Measurements from ENCODE around the gene CDC42EP1. TPM values are rescaled to one million over a fixed set of nuclear protein-coding genes. Genes with fewer than 3 reads are reported as not detected.
"Not testable (repeated sequence)": the region's sequence is repeated elsewhere in the genome, so short reads cannot be mapped to it uniquely, and the experiment has no call there.

Gene CDC42EP1
- total RNA-seq, 1 donor from 2014 or later = 51.2 TPM

DNA sequence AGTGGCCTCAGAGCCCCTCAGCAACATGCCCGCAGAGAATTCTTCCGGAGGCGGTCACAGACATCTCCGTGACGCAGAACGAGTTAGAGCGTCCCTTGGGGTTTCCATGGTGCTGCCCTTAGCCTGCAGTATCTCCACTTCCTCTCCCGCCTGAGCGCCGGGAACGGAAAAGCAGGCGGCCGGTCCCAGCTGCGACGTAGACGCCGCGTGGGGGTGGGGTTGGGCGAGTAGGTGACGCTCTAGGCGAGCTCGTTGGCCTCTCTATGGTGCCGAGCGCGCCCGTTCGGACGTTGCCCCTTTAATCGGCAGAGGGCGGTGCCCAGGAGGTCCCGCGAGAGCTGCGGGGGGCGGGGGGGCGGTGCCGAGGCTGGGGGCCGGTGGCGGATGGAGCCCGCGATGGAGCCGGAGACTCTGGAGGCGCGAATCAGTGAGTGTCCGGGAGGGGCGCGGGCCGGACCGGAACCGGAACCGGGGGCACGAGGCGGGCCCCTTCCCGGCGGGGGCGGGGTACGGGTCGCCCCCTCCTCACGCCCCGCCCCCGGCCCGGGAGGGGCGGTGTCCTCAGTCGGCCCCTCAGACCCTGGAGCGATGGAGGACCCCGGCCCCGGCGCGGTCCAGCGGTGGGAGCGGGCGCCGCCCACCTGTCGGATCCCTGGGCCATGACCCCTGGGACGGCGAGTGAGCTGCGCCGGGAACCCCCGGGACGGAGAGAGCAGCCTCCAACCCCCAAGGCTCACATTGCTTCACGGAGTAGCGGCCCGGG is 48.4 kb downstream of the CDC42EP1 start, which contains the start of gene GGA1:
TSS of gene GGA1 (plus strand) at position 358 of the 763 bp plus-strand sequence. CDS start at position 385, 27 bp downstream.
- peak; percentile 94 for DNase-seq (ENCODE audit: low spot score)
- TF ChIP-seq, protein P1, sequence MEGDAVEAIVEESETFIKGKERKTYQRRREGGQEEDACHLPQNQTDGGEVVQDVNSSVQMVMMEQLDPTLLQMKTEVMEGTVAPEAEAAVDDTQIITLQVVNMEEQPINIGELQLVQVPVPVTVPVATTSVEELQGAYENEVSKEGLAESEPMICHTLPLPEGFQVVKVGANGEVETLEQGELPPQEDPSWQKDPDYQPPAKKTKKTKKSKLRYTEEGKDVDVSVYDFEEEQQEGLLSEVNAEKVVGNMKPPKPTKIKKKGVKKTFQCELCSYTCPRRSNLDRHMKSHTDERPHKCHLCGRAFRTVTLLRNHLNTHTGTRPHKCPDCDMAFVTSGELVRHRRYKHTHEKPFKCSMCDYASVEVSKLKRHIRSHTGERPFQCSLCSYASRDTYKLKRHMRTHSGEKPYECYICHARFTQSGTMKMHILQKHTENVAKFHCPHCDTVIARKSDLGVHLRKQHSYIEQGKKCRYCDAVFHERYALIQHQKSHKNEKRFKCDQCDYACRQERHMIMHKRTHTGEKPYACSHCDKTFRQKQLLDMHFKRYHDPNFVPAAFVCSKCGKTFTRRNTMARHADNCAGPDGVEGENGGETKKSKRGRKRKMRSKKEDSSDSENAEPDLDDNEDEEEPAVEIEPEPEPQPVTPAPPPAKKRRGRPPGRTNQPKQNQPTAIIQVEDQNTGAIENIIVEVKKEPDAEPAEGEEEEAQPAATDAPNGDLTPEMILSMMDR (IDR thresholded peaks at IDR 0.05; ENCODE audit: unreplicated experiment) = peak; percentile 11
- no peaks in the 10 kb centered on the region for H3K36me3 Mint-ChIP-seq (ENCODE audit: low read depth, unreplicated experiment)
- H3K27ac Mint-ChIP-seq (ENCODE audit: unreplicated experiment) = peak within 1 kb of the TSS; percentile 96
- no peaks in the 10 kb centered on the region for H3K9me3 Mint-ChIP-seq (ENCODE audit: unreplicated experiment)
- H3K4me1 Mint-ChIP-seq (ENCODE audit: unreplicated experiment) = peaks cover 14% of the 10 kb centered on the region
- H3K27me3 Mint-ChIP-seq (ENCODE audit: unreplicated experiment) = peaks cover 8% of the 10 kb centered on the region
- H3K4me3 Mint-ChIP-seq (ENCODE audit: unreplicated experiment) = peak within 1 kb of the TSS; percentile 94

DNA sequence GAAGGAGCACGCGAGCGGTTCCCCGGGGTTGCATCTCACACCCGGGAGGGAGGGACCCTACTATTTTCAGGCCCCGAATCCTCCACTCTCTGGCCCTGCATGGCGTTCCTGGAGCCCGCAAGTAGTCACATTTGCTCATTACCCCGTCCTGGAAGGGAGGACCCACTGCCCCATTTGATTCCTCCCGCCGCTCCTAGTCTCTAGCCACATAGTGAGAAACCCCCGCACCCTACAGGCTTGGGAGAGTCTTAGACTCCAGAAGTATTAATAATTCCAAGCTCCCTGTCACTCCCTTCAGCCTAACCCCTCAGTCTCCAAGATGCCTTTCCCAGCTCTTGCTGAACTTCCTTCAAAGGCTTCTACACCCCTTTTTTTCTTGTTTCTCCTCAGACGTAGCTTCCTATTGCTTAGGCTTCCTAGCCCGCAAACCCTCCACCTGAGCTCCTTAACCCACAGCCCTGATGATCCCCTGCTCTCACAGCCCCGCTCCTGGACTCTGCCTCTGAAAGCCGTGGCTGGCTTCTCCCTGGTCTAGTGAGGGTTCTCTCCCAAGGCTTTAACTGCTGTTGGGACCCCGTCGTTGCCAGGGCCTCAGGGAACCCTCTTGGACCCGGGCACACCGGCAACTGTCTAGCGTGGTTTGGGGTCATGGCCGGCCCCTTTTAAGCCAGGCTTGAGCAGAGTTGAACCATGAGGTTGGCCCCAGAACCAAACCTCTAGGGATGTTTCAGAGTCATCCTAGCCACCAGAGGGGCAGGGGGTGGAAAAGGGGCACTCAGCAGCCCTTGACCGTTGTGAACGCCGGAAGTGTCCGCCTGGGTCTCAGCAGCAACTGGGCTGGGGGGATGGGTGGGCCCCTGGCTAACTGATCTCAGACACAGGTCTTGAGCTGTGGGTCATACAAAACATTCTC is 49.2 kb downstream of the CDC42EP1 start:
- Mint-ChIP-seq H3K27me3 (ENCODE audit: unreplicated experiment) (peaks cover 9% of the 10 kb centered on the region), H3K27ac (ENCODE audit: unreplicated experiment) (peak overlapping the region; percentile 73), H3K9me3 (ENCODE audit: unreplicated experiment) (no peaks in the 10 kb centered on the region), H3K4me1 (ENCODE audit: unreplicated experiment) (peaks cover 14% of the 10 kb centered on the region), H3K36me3 (ENCODE audit: low read depth, unreplicated experiment) (no peaks in the 10 kb centered on the region), H3K4me3 (ENCODE audit: unreplicated experiment) (peak overlapping the region; percentile 94)
- no peak for DNase-seq (ENCODE audit: low spot score)
- TF ChIP-seq, protein P1 (IDR thresholded peaks at IDR 0.05; ENCODE audit: unreplicated experiment) = no peak

DNA sequence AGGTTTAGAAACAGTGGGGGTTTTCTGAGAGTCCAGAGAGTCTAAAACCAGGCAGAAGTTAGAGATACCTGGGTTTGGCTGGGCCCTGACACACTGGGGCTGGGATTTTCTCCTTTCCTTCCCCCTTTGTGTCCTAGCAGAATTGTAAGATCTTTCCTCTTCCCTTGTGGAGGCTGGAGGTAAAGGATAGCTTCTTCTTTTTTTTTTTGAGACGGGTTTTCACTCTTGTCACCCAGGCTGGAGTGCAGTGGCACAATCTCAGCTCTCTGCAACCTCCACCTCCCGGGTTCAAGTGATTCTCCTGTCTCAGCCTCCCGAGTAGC is 49.8 kb downstream of the CDC42EP1 start:
- H3K4me3 Mint-ChIP-seq (ENCODE audit: unreplicated experiment); H3K36me3 Mint-ChIP-seq (ENCODE audit: low read depth, unreplicated experiment); H3K27me3 Mint-ChIP-seq (ENCODE audit: unreplicated experiment); H3K27ac Mint-ChIP-seq (ENCODE audit: unreplicated experiment); H3K9me3 Mint-ChIP-seq (ENCODE audit: unreplicated experiment); DNase-seq (ENCODE audit: low spot score): not testable (repeated sequence)
- H3K4me1 Mint-ChIP-seq (ENCODE audit: unreplicated experiment) = peaks cover 14% of the 10 kb centered on the region

DNA sequence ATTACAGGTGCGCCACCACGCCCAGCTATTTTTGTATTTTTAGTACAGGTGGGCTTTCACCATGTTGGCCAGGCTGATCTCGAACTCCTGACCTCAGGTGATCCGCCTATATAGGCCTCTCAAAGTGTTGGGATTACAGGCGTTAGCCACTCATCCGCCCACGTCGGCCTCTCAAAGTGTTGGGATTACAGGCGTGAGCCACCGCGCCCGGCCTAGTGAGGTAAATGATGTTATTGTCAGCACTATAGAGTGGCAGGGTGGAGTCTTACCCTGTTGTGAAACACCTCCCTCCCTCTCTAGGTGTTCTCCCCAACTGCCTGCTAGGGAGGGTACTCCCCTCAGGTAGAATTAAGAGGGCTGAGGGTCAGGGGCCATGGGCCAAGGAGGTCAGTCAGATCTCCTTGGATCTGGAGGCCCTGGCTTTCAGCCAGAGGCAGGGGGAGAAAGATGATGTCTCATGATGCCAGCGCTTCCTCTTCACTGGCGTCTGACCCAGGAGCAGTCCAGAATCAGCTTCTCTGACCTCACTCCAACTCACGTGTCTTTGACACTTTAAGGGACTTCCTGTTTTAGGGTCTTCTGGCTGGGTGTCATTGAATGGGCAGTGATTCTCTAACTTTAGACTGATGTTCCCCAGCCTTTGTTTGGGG is 50.3 kb downstream of the CDC42EP1 start:
- no peak for DNase-seq (ENCODE audit: low spot score)
- H3K4me1 Mint-ChIP-seq (ENCODE audit: unreplicated experiment) = peaks cover 12% of the 10 kb centered on the region
- no peaks in the 10 kb centered on the region for H3K9me3 Mint-ChIP-seq (ENCODE audit: unreplicated experiment)
- no peak overlapping the region for H3K4me3 Mint-ChIP-seq (ENCODE audit: unreplicated experiment)
- TF ChIP-seq, protein P1 (IDR thresholded peaks at IDR 0.05; ENCODE audit: unreplicated experiment) = no peak
- peaks cover 9% of the 10 kb centered on the region for H3K27me3 Mint-ChIP-seq (ENCODE audit: unreplicated experiment)
- H3K27ac Mint-ChIP-seq (ENCODE audit: unreplicated experiment) = no peak overlapping the region
- peaks cover 3% of the 10 kb centered on the region for H3K36me3 Mint-ChIP-seq (ENCODE audit: low read depth, unreplicated experiment)

DNA sequence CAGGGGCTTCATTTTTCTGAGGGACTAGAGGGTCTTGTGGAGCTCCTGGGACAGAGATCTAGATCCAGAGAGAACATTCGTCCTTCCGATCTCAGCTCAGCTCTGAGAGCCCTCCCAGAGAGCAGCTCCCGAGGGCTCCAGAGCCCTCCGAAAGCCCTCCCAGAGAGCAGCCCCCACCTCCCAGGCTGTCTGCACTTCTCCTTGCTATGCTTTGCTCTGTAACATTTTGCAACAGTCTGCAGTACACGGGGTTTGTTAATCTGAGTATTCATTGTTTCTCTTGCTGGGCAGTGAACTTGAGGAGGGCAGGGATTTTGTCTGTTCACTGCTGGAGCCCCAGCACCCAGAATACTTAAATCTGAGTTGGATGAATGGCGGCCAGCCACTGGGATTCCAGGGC is 50.9 kb downstream of the CDC42EP1 start:
- H3K27ac Mint-ChIP-seq (ENCODE audit: unreplicated experiment) = no peak overlapping the region
- peaks cover 9% of the 10 kb centered on the region for H3K27me3 Mint-ChIP-seq (ENCODE audit: unreplicated experiment)
- H3K4me3 Mint-ChIP-seq (ENCODE audit: unreplicated experiment) = no peak overlapping the region
- peaks cover 3% of the 10 kb centered on the region for H3K36me3 Mint-ChIP-seq (ENCODE audit: low read depth, unreplicated experiment)
- no peaks in the 10 kb centered on the region for H3K9me3 Mint-ChIP-seq (ENCODE audit: unreplicated experiment)
- TF ChIP-seq, protein P1 (IDR thresholded peaks at IDR 0.05; ENCODE audit: unreplicated experiment) = no peak
- DNase-seq (ENCODE audit: low spot score) = no peak
- peaks cover 12% of the 10 kb centered on the region for H3K4me1 Mint-ChIP-seq (ENCODE audit: unreplicated experiment)
